Endothelial cell of umbilical vein (primary cell): Measurements from ENCODE around the gene GARS1.

Experiments
- CTCF ChIP-seq, 2 donors: IDR thresholded peaks; 1 replicate in 1 of 2; 2 replicates in 1 of 2; pipeline ENCODE4 v1.5.1; 2011; ENCODE audit warnings: low read length in 2 of 2, mild to moderate bottlenecking in 2 of 2, moderate library complexity in 2 of 2, control low read depth in 1 of 2, inconsistent platforms in 1 of 2, low read depth in 1 of 2; ENCODE audit not compliant: insufficient read depth in 1 of 2; ENCODE audit errors: extremely low read depth in 1 of 2
- EZH2 ChIP-seq: IDR thresholded peaks from 2 replicates; pipeline ENCODE4 v1.6.1; 2012; ENCODE audit warnings: borderline replicate concordance, low read depth, mild to moderate bottlenecking, moderate library complexity, low read length, inconsistent platforms; ENCODE audit not compliant: severe bottlenecking
- MAX ChIP-seq: IDR thresholded peaks from 2 replicates; pipeline ENCODE4 v1.6.1; 2011; ENCODE audit not compliant: insufficient read depth, insufficient read length

GRCh38 chr7:30605832-30606231 lies 11.2 kb downstream of the GARS1 start:
- TF ChIP-seq CTCF (IDR thresholded peaks at IDR 0.05; ENCODE audit: extremely low read depth in 1 of 2, insufficient read depth in 1 of 2, low read depth in 1 of 2, low read length in 2 of 2) (no peak), EZH2 (no peak), MAX (no peak)
